Measurements from ENCODE around the gene LRCOL1.

The LRCOL1 gene

GRCh38 chr12:132569856-132570480 is 40.4 kb downstream of the LRCOL1 start:
- peaks cover 91% of the 10 kb centered on the region for H3K36me3 ChIP-seq (ENCODE audit: insufficient read depth, low read length)
- DNase-seq, result no peak
- H3K4me2 ChIP-seq (ENCODE audit: insufficient read depth, low read length), result no peak overlapping the region
- no peak for TF ChIP-seq EZH2 (IDR thresholded peaks at IDR 0.05; ENCODE audit: borderline replicate concordance, low read depth, low read length, severe bottlenecking)
- TF ChIP-seq, protein P1, sequence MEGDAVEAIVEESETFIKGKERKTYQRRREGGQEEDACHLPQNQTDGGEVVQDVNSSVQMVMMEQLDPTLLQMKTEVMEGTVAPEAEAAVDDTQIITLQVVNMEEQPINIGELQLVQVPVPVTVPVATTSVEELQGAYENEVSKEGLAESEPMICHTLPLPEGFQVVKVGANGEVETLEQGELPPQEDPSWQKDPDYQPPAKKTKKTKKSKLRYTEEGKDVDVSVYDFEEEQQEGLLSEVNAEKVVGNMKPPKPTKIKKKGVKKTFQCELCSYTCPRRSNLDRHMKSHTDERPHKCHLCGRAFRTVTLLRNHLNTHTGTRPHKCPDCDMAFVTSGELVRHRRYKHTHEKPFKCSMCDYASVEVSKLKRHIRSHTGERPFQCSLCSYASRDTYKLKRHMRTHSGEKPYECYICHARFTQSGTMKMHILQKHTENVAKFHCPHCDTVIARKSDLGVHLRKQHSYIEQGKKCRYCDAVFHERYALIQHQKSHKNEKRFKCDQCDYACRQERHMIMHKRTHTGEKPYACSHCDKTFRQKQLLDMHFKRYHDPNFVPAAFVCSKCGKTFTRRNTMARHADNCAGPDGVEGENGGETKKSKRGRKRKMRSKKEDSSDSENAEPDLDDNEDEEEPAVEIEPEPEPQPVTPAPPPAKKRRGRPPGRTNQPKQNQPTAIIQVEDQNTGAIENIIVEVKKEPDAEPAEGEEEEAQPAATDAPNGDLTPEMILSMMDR (IDR thresholded peaks at IDR 0.05; ENCODE audit: borderline replicate concordance, extremely low read depth, low read length, poor library complexity, severe bottlenecking), result no peak
- H3K9me3 ChIP-seq (ENCODE audit: insufficient read depth, low read length, severe bottlenecking), result no peaks in the 10 kb centered on the region
- H2AFZ ChIP-seq (ENCODE audit: low read depth, low read length), result no peak overlapping the region
- no peak overlapping the region for H3K9ac ChIP-seq (ENCODE audit: low read depth, low read length)
- no peak overlapping the region for H3K27ac ChIP-seq (ENCODE audit: low read length)
- H3K4me3 ChIP-seq (ENCODE audit: low read depth in 1 of 2, low read length in 2 of 2), result no peak overlapping the region
- peaks cover 72% of the 10 kb centered on the region for H4K20me1 ChIP-seq (ENCODE audit: insufficient read depth, low read length)
- ATAC-seq (ENCODE audit: insufficient read depth, low read depth), result no peak
- no peaks in the 10 kb centered on the region for H3K27me3 ChIP-seq (ENCODE audit: insufficient read depth, low read length, poor library complexity)
- peaks cover 40% of the 10 kb centered on the region for H3K79me2 ChIP-seq (ENCODE audit: insufficient read depth, low read length)
- H3K4me1 ChIP-seq (ENCODE audit: insufficient read depth, low read length), result no peaks in the 10 kb centered on the region

- DNase-seq (no peak), ATAC-seq (ENCODE audit: insufficient read depth, low read depth) (no peak)
- Histone ChIP-seq H3K4me3 (ENCODE audit: low read depth in 1 of 2, low read length in 2 of 2) (no peak overlapping the region), H3K27me3 (ENCODE audit: insufficient read depth, low read length, poor library complexity) (no peaks in the 10 kb centered on the region), H4K20me1 (ENCODE audit: insufficient read depth, low read length) (peaks cover 73% of the 10 kb centered on the region), H2AFZ (ENCODE audit: low read depth, low read length) (no peak overlapping the region), H3K9ac (ENCODE audit: low read depth, low read length) (no peak overlapping the region), H3K36me3 (ENCODE audit: insufficient read depth, low read length) (peaks cover 81% of the 10 kb centered on the region), H3K4me1 (ENCODE audit: insufficient read depth, low read length) (no peaks in the 10 kb centered on the region), H3K4me2 (ENCODE audit: insufficient read depth, low read length) (no peak overlapping the region), H3K9me3 (ENCODE audit: insufficient read depth, low read length, severe bottlenecking) (no peaks in the 10 kb centered on the region), H3K27ac (ENCODE audit: low read length) (no peak overlapping the region), H3K79me2 (ENCODE audit: insufficient read depth, low read length) (peaks cover 47% of the 10 kb centered on the region)
- no peak for TF ChIP-seq EZH2 (IDR thresholded peaks at IDR 0.05; ENCODE audit: borderline replicate concordance, low read depth, low read length, severe bottlenecking)
- TF ChIP-seq, protein P1 (IDR thresholded peaks at IDR 0.05; ENCODE audit: borderline replicate concordance, extremely low read depth, low read length, poor library complexity, severe bottlenecking), result no peak
Measured at GRCh38 chr12:132568826-132569480, 41.4 kb downstream of the LRCOL1 start.

DNA sequence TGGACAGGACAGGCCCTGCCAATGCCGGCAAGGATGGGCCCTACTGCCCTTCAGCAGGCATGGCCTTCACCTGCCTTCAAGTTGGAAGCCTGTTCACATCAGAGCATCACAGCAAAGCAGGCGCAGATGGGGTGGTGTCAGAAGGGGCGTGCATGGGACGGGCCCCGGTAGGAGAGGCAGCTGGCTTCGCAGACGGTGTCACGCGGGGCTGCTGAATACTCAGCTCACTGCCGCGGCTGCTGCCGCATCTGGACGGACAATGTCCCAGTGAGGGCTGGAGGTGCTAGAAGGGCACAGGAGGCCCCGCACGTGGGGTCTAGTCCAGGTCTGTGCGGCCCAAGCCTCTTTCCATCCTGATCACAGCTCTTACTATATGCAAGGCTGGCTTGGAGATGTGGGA is 42.1 kb downstream of the LRCOL1 start:
- no peaks in the 10 kb centered on the region for H3K27me3 ChIP-seq (ENCODE audit: insufficient read depth, low read length, poor library complexity)
- peaks cover 73% of the 10 kb centered on the region for H4K20me1 ChIP-seq (ENCODE audit: insufficient read depth, low read length)
- H3K4me2 ChIP-seq (ENCODE audit: insufficient read depth, low read length), result no peak overlapping the region
- H3K36me3 ChIP-seq (ENCODE audit: insufficient read depth, low read length), result peaks cover 75% of the 10 kb centered on the region
- no peak overlapping the region for H3K9ac ChIP-seq (ENCODE audit: low read depth, low read length)
- no peaks in the 10 kb centered on the region for H3K4me1 ChIP-seq (ENCODE audit: insufficient read depth, low read length)
- H3K27ac ChIP-seq (ENCODE audit: low read length), result no peak overlapping the region
- no peaks in the 10 kb centered on the region for H3K9me3 ChIP-seq (ENCODE audit: insufficient read depth, low read length, severe bottlenecking)
- no peak for ATAC-seq (ENCODE audit: insufficient read depth, low read depth)
- TF ChIP-seq EZH2 (IDR thresholded peaks at IDR 0.05; ENCODE audit: borderline replicate concordance, low read depth, low read length, severe bottlenecking), result no peak
- TF ChIP-seq, protein P1 (IDR thresholded peaks at IDR 0.05; ENCODE audit: borderline replicate concordance, extremely low read depth, low read length, poor library complexity, severe bottlenecking), result no peak
- H3K79me2 ChIP-seq (ENCODE audit: insufficient read depth, low read length), result peaks cover 53% of the 10 kb centered on the region
- no peak overlapping the region for H2AFZ ChIP-seq (ENCODE audit: low read depth, low read length)
- no peak for DNase-seq
- H3K4me3 ChIP-seq (ENCODE audit: low read depth in 1 of 2, low read length in 2 of 2), result no peak overlapping the region

Measured in DND-41 (cell line).